Measurements from ENCODE around the gene EFNA5. TPM values are rescaled to one million over a fixed set of nuclear protein-coding genes. Genes with fewer than 3 reads are reported as not detected.

Gene EFNA5
- total and polyA plus RNA-seq, 2 donors = 2.1 to 18.9 TPM

- no peak overlapping the region for H3K4me3 ChIP-seq (ENCODE audit: low read depth, low read length)
- no peak for DNase-seq (ENCODE audit: extremely low spot score)
- no peak overlapping the region for H3K27ac ChIP-seq (ENCODE audit: low read depth)
- no peaks in the 10 kb centered on the region for H3K36me3 ChIP-seq (ENCODE audit: insufficient read depth)
- 98% methylated on average over 1 of the region's 1 CpG for WGBS
- H3K4me1 ChIP-seq (ENCODE audit: insufficient read depth) = no peaks in the 10 kb centered on the region
Observed at GRCh38 chr5:107687404-107687803, 16.7 kb upstream of the EFNA5 start.

GRCh38 chr5:107682533-107682932 lies 11.8 kb upstream of the EFNA5 start:
- DNase-seq (ENCODE audit: extremely low spot score) = no peak
- no peaks in the 10 kb centered on the region for H3K4me1 ChIP-seq (ENCODE audit: insufficient read depth)
- H3K4me3 ChIP-seq (ENCODE audit: low read depth, low read length) = no peak overlapping the region
- 54% methylated on average over 3 of the region's 3 CpGs for WGBS
- H3K36me3 ChIP-seq (ENCODE audit: insufficient read depth) = no peaks in the 10 kb centered on the region
- no peak overlapping the region for H3K27ac ChIP-seq (ENCODE audit: low read depth)

- no peaks in the 10 kb centered on the region for H3K4me1 ChIP-seq (ENCODE audit: insufficient read depth)
- 87% methylated on average over 4 of the region's 4 CpGs for WGBS
- no peaks in the 10 kb centered on the region for H3K36me3 ChIP-seq (ENCODE audit: insufficient read depth)
- no peak for DNase-seq (ENCODE audit: extremely low spot score)
- no peak overlapping the region for H3K27ac ChIP-seq (ENCODE audit: low read depth)
- H3K4me3 ChIP-seq (ENCODE audit: low read depth, low read length) = no peak overlapping the region
Observed at GRCh38 chr5:107680799-107681198, 10.1 kb upstream of the EFNA5 start.

GRCh38 chr5:107680099-107680498 lies 9.4 kb upstream of the EFNA5 start:
- H3K4me3 ChIP-seq (ENCODE audit: low read depth, low read length) = no peak overlapping the region
- no peak overlapping the region for H3K27ac ChIP-seq (ENCODE audit: low read depth)
- no peaks in the 10 kb centered on the region for H3K36me3 ChIP-seq (ENCODE audit: insufficient read depth)
- no peak for DNase-seq (ENCODE audit: extremely low spot score)
- no peaks in the 10 kb centered on the region for H3K4me1 ChIP-seq (ENCODE audit: insufficient read depth)

- H3K4me3 ChIP-seq (ENCODE audit: low read depth, low read length) = no peak overlapping the region
- no peak for DNase-seq (ENCODE audit: extremely low spot score)
- no peaks in the 10 kb centered on the region for H3K36me3 ChIP-seq (ENCODE audit: insufficient read depth)
- H3K27ac ChIP-seq (ENCODE audit: low read depth) = no peak overlapping the region
- H3K4me1 ChIP-seq (ENCODE audit: insufficient read depth) = no peaks in the 10 kb centered on the region
Observed at GRCh38 chr5:107676702-107677101, 6.0 kb upstream of the EFNA5 start.

GRCh38 chr5:107675201-107675600 lies 4.5 kb upstream of the EFNA5 start:
- WGBS = 84% methylated on average over 9 of the region's 9 CpGs
- no peak overlapping the region for H3K27ac ChIP-seq (ENCODE audit: low read depth)
- no peak overlapping the region for H3K4me3 ChIP-seq (ENCODE audit: low read depth, low read length)
- no peaks in the 10 kb centered on the region for H3K36me3 ChIP-seq (ENCODE audit: insufficient read depth)
- no peak for DNase-seq (ENCODE audit: extremely low spot score)
- H3K4me1 ChIP-seq (ENCODE audit: insufficient read depth) = no peaks in the 10 kb centered on the region

- DNase-seq (ENCODE audit: extremely low spot score) = no peak
- Histone ChIP-seq H3K4me1 (ENCODE audit: insufficient read depth) (no peaks in the 10 kb centered on the region), H3K27ac (ENCODE audit: low read depth) (no peak overlapping the region), H3K4me3 (ENCODE audit: low read depth, low read length) (no peak overlapping the region), H3K36me3 (ENCODE audit: insufficient read depth) (no peaks in the 10 kb centered on the region)
- 84% methylated on average over 4 of the region's 4 CpGs for WGBS
Observed at GRCh38 chr5:107674655-107675054, 3.9 kb upstream of the EFNA5 start.

GRCh38 chr5:107673368-107674136 lies 2.8 kb upstream of the EFNA5 start:
- Histone ChIP-seq H3K4me3 (ENCODE audit: low read depth, low read length) (peak overlapping the region; percentile 52), H3K36me3 (ENCODE audit: insufficient read depth) (no peaks in the 10 kb centered on the region), H3K4me1 (ENCODE audit: insufficient read depth) (no peaks in the 10 kb centered on the region), H3K27ac (ENCODE audit: low read depth) (no peak overlapping the region)
- DNase-seq (ENCODE audit: extremely low spot score) = no peak
- 2% methylated on average over 32 of the region's 32 CpGs for WGBS

- Histone ChIP-seq H3K27ac (ENCODE audit: low read depth) (no peak overlapping the region), H3K4me3 (ENCODE audit: low read depth, low read length) (peak overlapping the region; percentile 52), H3K36me3 (ENCODE audit: insufficient read depth) (no peaks in the 10 kb centered on the region), H3K4me1 (ENCODE audit: insufficient read depth) (no peaks in the 10 kb centered on the region)
- no peak for DNase-seq (ENCODE audit: extremely low spot score)
- WGBS = under 1% methylated on average over 11 of the region's 11 CpGs
Observed at GRCh38 chr5:107673039-107673367, 2.3 kb upstream of the EFNA5 start.

GRCh38 chr5:107672211-107673038 lies 1.7 kb upstream of the EFNA5 start:
- Histone ChIP-seq H3K27ac (ENCODE audit: low read depth) (no peak overlapping the region), H3K4me3 (ENCODE audit: low read depth, low read length) (peak overlapping the region; percentile 52), H3K4me1 (ENCODE audit: insufficient read depth) (no peaks in the 10 kb centered on the region), H3K36me3 (ENCODE audit: insufficient read depth) (no peaks in the 10 kb centered on the region)
- DNase-seq (ENCODE audit: extremely low spot score) = peak; percentile 90
- under 1% methylated on average over 66 of the region's 66 CpGs for WGBS

- Histone ChIP-seq H3K4me1 (ENCODE audit: insufficient read depth) (no peaks in the 10 kb centered on the region), H3K36me3 (ENCODE audit: insufficient read depth) (no peaks in the 10 kb centered on the region), H3K4me3 (ENCODE audit: low read depth, low read length) (peak overlapping the region; percentile 52), H3K27ac (ENCODE audit: low read depth) (peak overlapping the region; percentile 48)
- WGBS = under 1% methylated on average over 20 of the region's 20 CpGs
- DNase-seq (ENCODE audit: extremely low spot score) = no peak
Observed at GRCh38 chr5:107671742-107672210, 1.0 kb upstream of the EFNA5 start.

GRCh38 chr5:107670087-107670931 lies 428 bp downstream of the EFNA5 start:
- under 1% methylated on average over 77 of the region's 77 CpGs for WGBS
- no peak for DNase-seq (ENCODE audit: extremely low spot score)
- Histone ChIP-seq H3K4me3 (ENCODE audit: low read depth, low read length) (peak overlapping the region; percentile 52), H3K36me3 (ENCODE audit: insufficient read depth) (no peaks in the 10 kb centered on the region), H3K4me1 (ENCODE audit: insufficient read depth) (no peaks in the 10 kb centered on the region), H3K27ac (ENCODE audit: low read depth) (no peak overlapping the region)

GRCh38 chr5:107669096-107670031 lies 1.4 kb downstream of the EFNA5 start:
- WGBS = 9% methylated on average over 60 of the region's 60 CpGs
- H3K27ac ChIP-seq (ENCODE audit: low read depth) = peak overlapping the region; percentile 62
- no peak for DNase-seq (ENCODE audit: extremely low spot score)
- peak overlapping the region; percentile 52 for H3K4me3 ChIP-seq (ENCODE audit: low read depth, low read length)
- H3K4me1 ChIP-seq (ENCODE audit: insufficient read depth) = no peaks in the 10 kb centered on the region
- H3K36me3 ChIP-seq (ENCODE audit: insufficient read depth) = no peaks in the 10 kb centered on the region
